IMR-90 (cell line): ENCODE measurements around the gene NUTM1. TPM values are rescaled to one million over a fixed set of nuclear protein-coding genes. Genes with fewer than 3 reads are reported as not detected.

Experiments
- ATAC-seq: fragments of 200-7000 bp; cut with Tn5 transposase; 2 replicates; pipeline ENCODE4 v1.9.1; 2020; ENCODE audit warnings: low read depth, mild to moderate bottlenecking, moderate library complexity
- BruUV-seq: library from RNA; stranded (reverse); fragments of 400-500 nt; replicated peaks from 2 replicates; lab custom pipeline; 2021; lab: Mats Ljungman, UMichigan
- CTCF ChIA-PET: fragments of 300-600 bp; formaldehyde crosslinking; extraction: SDS; loops from one replicate; lab custom pipeline; 2021; ENCODE audit warnings: antibody characterized with exemption; lab: Yijun Ruan, JAX
- POLR2A ChIA-PET: fragments of 300-600 bp; sonication (Branson Sonifier 250); formaldehyde crosslinking; loops from one replicate; lab custom pipeline; 2022; ENCODE audit warnings: antibody characterized with exemption; ENCODE audit not compliant: unreplicated experiment; lab: Charles Lee
- DNase-seq: peaks from one replicate; pipeline ENCODE4 v3.0.0; 2013
- H2AFZ ChIP-seq: replicated peaks from 2 replicates; pipeline ENCODE3; 2013; ENCODE audit warnings: low read length, mild to moderate bottlenecking; ENCODE audit not compliant: poor library complexity
- H2AK5ac ChIP-seq: 2 replicates; pipeline ENCODE4 v1.6.1; 2013; ENCODE audit warnings: low read depth, low read length, inconsistent platforms
- H2AK9ac ChIP-seq: replicated peaks from 2 replicates; pipeline ENCODE3; 2013; ENCODE audit warnings: mild to moderate bottlenecking, low read depth, low read length, moderate library complexity; ENCODE audit not compliant: poor library complexity
- H2BK120ac ChIP-seq: 2 replicates; pipeline ENCODE4 v1.6.1; 2013; ENCODE audit warnings: low read depth, low read length, inconsistent platforms
- H2BK15ac ChIP-seq: 3 replicates; pipeline ENCODE4 v1.6.1; 2013; ENCODE audit warnings: low read depth, low read length, inconsistent platforms
- H2BK20ac ChIP-seq: 2 replicates; pipeline ENCODE4 v1.6.1; 2013; ENCODE audit warnings: low read depth, mild to moderate bottlenecking, inconsistent platforms, low read length, moderate library complexity
- H2BK5ac ChIP-seq: 2 replicates; pipeline ENCODE4 v1.6.1; 2013; ENCODE audit warnings: mild to moderate bottlenecking, low read depth, low read length, inconsistent platforms; ENCODE audit not compliant: poor library complexity, severe bottlenecking
- H3K14ac ChIP-seq: replicated peaks from 2 replicates; pipeline ENCODE4 v1.6.1; 2013; ENCODE audit warnings: low read depth, low read length, inconsistent platforms
- H3K18ac ChIP-seq: 2 replicates; pipeline ENCODE4 v1.6.1; 2013; ENCODE audit warnings: low read depth, low read length, control low read depth
- H3K23ac ChIP-seq: 2 replicates; pipeline ENCODE4 v1.6.1; 2013; ENCODE audit warnings: low read depth, low read length, inconsistent platforms
- H3K27ac ChIP-seq: 2 replicates; pipeline ENCODE4 v1.5.1; 2013; ENCODE audit warnings: mild to moderate bottlenecking, control low read depth, low read length; ENCODE audit not compliant: insufficient read depth
- H3K27me3 ChIP-seq: 2 replicates; pipeline ENCODE4 v1.6.1; 2013; ENCODE audit warnings: low read length; ENCODE audit not compliant: control insufficient read depth, insufficient read depth
- H3K36me3 ChIP-seq: 2 replicates; pipeline ENCODE4 v1.6.1; 2013; ENCODE audit warnings: low read length, mixed read lengths; ENCODE audit not compliant: control insufficient read depth, insufficient read depth
- H3K4ac ChIP-seq: 2 replicates; pipeline ENCODE4 v1.6.1; 2013; ENCODE audit warnings: low read depth, low read length, inconsistent platforms
- H3K4me1 ChIP-seq: 2 replicates; pipeline ENCODE4 v1.6.1; 2013; ENCODE audit warnings: low read length, mixed read lengths; ENCODE audit not compliant: control insufficient read depth, insufficient read depth
- H3K4me2 ChIP-seq: 2 replicates; pipeline ENCODE4 v1.6.1; 2013; ENCODE audit warnings: low read depth, mild to moderate bottlenecking, control low read depth, low read length, moderate library complexity
- H3K4me3 ChIP-seq: 2 replicates; pipeline ENCODE4 v1.5.1; 2013; ENCODE audit warnings: low read depth, mild to moderate bottlenecking, control low read depth, low read length, moderate library complexity; ENCODE audit not compliant: insufficient read depth
- H3K56ac ChIP-seq: 2 replicates; pipeline ENCODE4 v1.6.1; 2013; ENCODE audit warnings: low read length, inconsistent platforms; ENCODE audit not compliant: insufficient read depth; ENCODE audit errors: extremely low read depth
- H3K79me1 ChIP-seq, 2 experiments: 2 replicates each; pipeline ENCODE4 v1.6.1; 2013; ENCODE audit warnings: low read length in 2 of 2, inconsistent platforms in 1 of 2, low read depth in 1 of 2
- H3K9ac ChIP-seq: 2 replicates; pipeline ENCODE4 v1.6.1; 2013; ENCODE audit warnings: low read depth, low read length, control low read depth
- H3K9me1 ChIP-seq: 2 replicates; pipeline ENCODE4 v1.6.1; 2013; ENCODE audit warnings: low read length, inconsistent platforms; ENCODE audit not compliant: insufficient read depth
- H3K9me3 ChIP-seq: 2 replicates; pipeline ENCODE4 v1.6.1; 2013; ENCODE audit warnings: low read length; ENCODE audit not compliant: control insufficient read depth, insufficient read depth
- H4K20me1 ChIP-seq: 2 replicates; pipeline ENCODE4 v1.6.1; 2013; ENCODE audit warnings: low read length, inconsistent platforms; ENCODE audit not compliant: insufficient read depth
- H4K5ac ChIP-seq: 2 replicates; pipeline ENCODE4 v1.6.1; 2013; ENCODE audit warnings: mild to moderate bottlenecking, low read depth, low read length, control low read depth
- H4K8ac ChIP-seq, 2 experiments: 2 replicates each; pipeline ENCODE4 v1.6.1; 2013; ENCODE audit warnings: low read depth in 2 of 2, low read length in 2 of 2, control low read depth in 1 of 2, inconsistent platforms in 1 of 2
- H4K91ac ChIP-seq: 2 replicates; pipeline ENCODE4 v1.6.1; 2013; ENCODE audit warnings: low read depth, low read length, inconsistent platforms; ENCODE audit not compliant: insufficient read depth
- CHD1 ChIP-seq: IDR thresholded peaks from 2 replicates; pipeline ENCODE4 v1.6.1; 2012; ENCODE audit warnings: low read depth, low read length, improper control_type of control experiment
- WGBS, 2 experiments: methylation state at CpG; one replicate each; pipeline versions ENCODE4 v1.1.5 to v1.1.7; 2013; ENCODE audit warnings: missing lambda C conversion rate in 2 of 2; ENCODE audit not compliant: insufficient read length in 1 of 2; ENCODE audit errors: extremely low coverage in 2 of 2; 5-methylcytosine and 5-hydroxymethylcytosine counted together
- dilution Hi-C: fragments of 300-500 bp; cut with HindIII; formaldehyde crosslinking; loops from one replicate; pipeline ENCODE4 v1.14.3; 2018; ENCODE audit warnings: low sequenced_read_pairs; ENCODE audit not compliant: unreplicated experiment
- in situ Hi-C: fragments of 300-500 bp; cut with MboI; formaldehyde crosslinking; loops from 3 replicates; pipeline ENCODE4 v1.14.3; 2019; ENCODE audit warnings: low sequenced_read_pairs, inconsistent platforms, mixed read lengths
- intact Hi-C: fragments of 100-400 bp; cut with micrococcal nuclease; formaldehyde crosslinking; loops from 2 replicates; pipeline ENCODE4 v1.10.0; 2022
- polyA plus RNA-seq, 3 experiments: library from polyadenylated mRNA; depleted of rRNA; stranded (reverse); fragments of >200 nt; gene quantifications; 2 replicates each; pipeline ENCODE4 v1.2.3, GENCODE V29; 2012; ENCODE audit warnings: low replicate concordance in 1 of 3
- total RNA-seq: library from RNA; depleted of rRNA; stranded (reverse); fragments of >200 nt; gene quantifications from 2 replicates; pipeline ENCODE4 v1.2.3, GENCODE V29; 2012

NUTM1 gene
- total and polyA plus RNA-seq, 2 of the 4 experiments (the other 2 are of a cell fraction) = not detected

- Histone ChIP-seq H2AFZ (no peak overlapping the region), H3K4me2 (no peak overlapping the region), H4K20me1 (peaks cover 3% of the 10 kb centered on the region; the same call in 1 of the 2 replicates), H4K5ac (no peak overlapping the region), H2BK20ac (no peak overlapping the region), H2BK15ac (no peak overlapping the region), H3K27ac (no peak overlapping the region), H3K9ac (no peak overlapping the region), H2BK5ac (no peak overlapping the region), H2BK120ac (no peak overlapping the region), H3K14ac (no peak overlapping the region), H3K18ac (no peak overlapping the region), H4K91ac (no peak overlapping the region), H2AK5ac (no peak overlapping the region), H3K9me3 (no peaks in the 10 kb centered on the region), H3K36me3 (peaks cover 7% of the 10 kb centered on the region), H4K8ac (no peak overlapping the region), H3K9me1 (0 out of 2 replicates have a peak, but pooled peaks cover 3% of the 10 kb centered on the region), H2AK9ac (no peak overlapping the region), H3K56ac (no peak overlapping the region), H3K4ac (no peak overlapping the region), H3K23ac (no peak overlapping the region), H3K4me1 (peaks cover 10% of the 10 kb centered on the region), H3K79me1 (peaks cover 6 to 36% of the 10 kb centered on the region in 2 experiments; a peak in 3 of 4 replicates), H3K4me3 (no peak overlapping the region), H3K27me3 (no peaks in the 10 kb centered on the region)
- no peak for ATAC-seq
- intact Hi-C loops (no loop called here), dilution Hi-C loops (no loop called here), in situ Hi-C loops (no loop called here)
- no TSS peak for BruUV-seq
- WGBS, 2 experiments = 96% methylated on average over 3 of the region's 3 CpGs; no CpG with 5 or more reads in 1 of the 2 experiments
- no peak for DNase-seq
- TF ChIP-seq CHD1 = no peak
- ChIA-PET CTCF (interaction anchor here (1.0 kb wide), 1 partner anchor 28 kb away, joined by 3 read pairs; no protein-coding TSS in a partner anchor), POLR2A (no interaction called here)
These were observed 3.2 kb upstream of the NUTM1 start for GRCh38 chr15:34339946-34340345.
